Naive B cell (primary cell): Measurements from ENCODE around the gene KRT80. TPM values are rescaled to one million over a fixed set of nuclear protein-coding genes. Genes with fewer than 3 reads are reported as not detected.

Experiments
- ATAC-seq, 2 donors: fragments of 150-1000 bp; cut with Tn5 transposase; 2 replicates each; pipeline ENCODE4 v1.10.0; 2021; ENCODE audit warnings: low read depth in 2 of 2, mild to moderate bottlenecking in 2 of 2, moderate library complexity in 2 of 2
- DNase-seq: peaks from one replicate; pipeline ENCODE4 v3.0.0; 2022
- H3K27ac Mint-ChIP-seq, 6 donors: one replicate each; pipeline ENCODE4 v1.8.0; 2020 to 2022; ENCODE audit warnings: mild to moderate bottlenecking in 6 of 6, mixed read lengths in 6 of 6, moderate library complexity in 5 of 6, inconsistent platforms in 2 of 6
- H3K27me3 Mint-ChIP-seq, 3 donors: one replicate each; pipeline ENCODE4 v1.8.0; 2021 to 2022; ENCODE audit warnings: mixed read lengths in 3 of 3, mild to moderate bottlenecking in 1 of 3
- H3K36me3 Mint-ChIP-seq, 2 donors: one replicate each; pipeline ENCODE4 v1.8.0; 2020 to 2022; ENCODE audit warnings: mixed read lengths in 2 of 2, inconsistent platforms in 1 of 2, mild to moderate bottlenecking in 1 of 2
- H3K4me1 Mint-ChIP-seq, 3 donors: one replicate each; pipeline ENCODE4 v1.8.0; 2020 to 2022; ENCODE audit warnings: mixed read lengths in 3 of 3, inconsistent platforms in 1 of 3, mild to moderate bottlenecking in 1 of 3, moderate library complexity in 1 of 3
- H3K4me3 Mint-ChIP-seq, 8 donors: one replicate each; pipeline ENCODE4 v1.8.0; 2020 to 2022; ENCODE audit warnings: mild to moderate bottlenecking in 8 of 8, mixed read lengths in 8 of 8, moderate library complexity in 8 of 8, inconsistent platforms in 2 of 8
- H3K9me3 Mint-ChIP-seq, 7 donors: one replicate each; pipeline ENCODE4 v1.8.0; 2020 to 2022; ENCODE audit warnings: mixed read lengths in 7 of 7, mild to moderate bottlenecking in 5 of 7, inconsistent platforms in 2 of 7, moderate library complexity in 1 of 7
- polyA plus RNA-seq, 6 donors: library from polyadenylated mRNA; unstranded; fragments of 300-500 nt; fragmentation: Illumina TruSeq; gene quantifications; one replicate each; pipeline ENCODE4 v1.2.3, GENCODE V29; 2021; ENCODE audit warnings: low read depth in 6 of 6

The KRT80 gene
- polyA plus RNA-seq, 6 donors from 2014 or later: not detected

GRCh38 chr12:52203079-52203921 is 11.5 kb upstream of the KRT80 start:
- H3K27ac Mint-ChIP-seq: peak overlapping the region in 1 of 6 donors; percentile 47
- ATAC-seq (no peak), DNase-seq (no peak)
- peaks cover 0 to 8% (median 0%) of the 10 kb centered on the region in 3 donors for H3K4me1 Mint-ChIP-seq
- no peaks in the 10 kb centered on the region for H3K36me3 Mint-ChIP-seq
- no peak overlapping the region for H3K4me3 Mint-ChIP-seq
- H3K9me3 Mint-ChIP-seq: no peaks in the 10 kb centered on the region
- H3K27me3 Mint-ChIP-seq: peaks cover 20 to 53% (median 43%) of the 10 kb centered on the region in 3 donors

DNA sequence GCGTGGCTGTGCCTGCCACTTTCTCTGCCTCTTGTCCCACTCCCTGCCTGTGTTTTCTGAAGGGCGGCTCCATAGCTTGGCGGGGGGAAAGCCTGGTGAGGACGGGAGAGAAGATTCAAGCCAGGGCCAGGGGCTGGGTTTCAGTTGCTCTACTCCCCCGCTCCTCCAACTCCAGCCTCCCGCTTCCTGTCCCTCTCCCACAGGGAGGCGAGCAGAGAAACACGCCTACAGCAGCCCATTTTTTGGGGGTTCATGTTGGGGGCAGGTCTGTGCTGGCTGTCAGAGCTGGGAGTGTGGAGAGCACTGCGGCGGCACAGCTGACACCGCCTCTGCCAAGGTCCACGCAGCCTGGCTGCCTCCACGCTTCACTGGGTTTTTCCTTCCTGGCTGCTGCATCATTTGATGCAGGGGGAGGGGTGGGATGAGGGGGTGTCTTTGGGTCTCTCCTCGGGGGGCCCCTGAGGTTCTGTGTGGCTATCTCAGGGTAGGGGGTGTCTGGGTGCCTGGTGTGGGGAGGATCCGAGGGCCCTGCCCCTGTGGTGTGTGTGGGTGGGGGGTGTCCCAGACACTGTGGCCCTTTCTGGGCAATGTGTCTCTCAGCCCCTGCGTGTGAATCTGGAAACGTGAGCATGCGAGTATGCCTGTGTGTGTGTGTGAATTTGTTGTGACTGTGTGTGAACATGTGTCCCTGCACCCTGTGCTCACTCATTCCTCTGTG is 10.7 kb upstream of the KRT80 start:
- Mint-ChIP-seq H3K27ac (peak overlapping the region in 1 of 6 donors; percentile 47), H3K9me3 (no peaks in the 10 kb centered on the region)
- ATAC-seq: no peak

GRCh38 chr12:52201451-52201839 is 9.6 kb upstream of the KRT80 start:
- ATAC-seq: no peak
- no peak for DNase-seq
- H3K9me3 Mint-ChIP-seq: no peaks in the 10 kb centered on the region
- H3K4me1 Mint-ChIP-seq: peaks cover 0 to 8% (median 0%) of the 10 kb centered on the region in 3 donors
- H3K27ac Mint-ChIP-seq: no peak overlapping the region
- no peaks in the 10 kb centered on the region for H3K36me3 Mint-ChIP-seq
- H3K27me3 Mint-ChIP-seq: peaks cover 20 to 42% (median 39%) of the 10 kb centered on the region in 3 donors
- H3K4me3 Mint-ChIP-seq: no peak overlapping the region

More for the DNA sequence above, 10.7 kb upstream of the KRT80 start:
- Mint-ChIP-seq H3K27me3 (peaks cover 19 to 49% (median 43%) of the 10 kb centered on the region in 3 donors), H3K36me3 (no peaks in the 10 kb centered on the region), H3K4me3 (peak overlapping the region in 1 of 8 donors; percentile 6), H3K4me1 (peaks cover 0 to 8% (median 0%) of the 10 kb centered on the region in 3 donors)
- DNase-seq: no peak

GRCh38 chr12:52200781-52201450 is 9.1 kb upstream of the KRT80 start:
- DNase-seq (no peak), ATAC-seq (no peak)
- Mint-ChIP-seq H3K4me1 (peaks cover 0 to 8% (median 0%) of the 10 kb centered on the region in 3 donors), H3K27me3 (peaks cover 20 to 42% (median 33%) of the 10 kb centered on the region in 3 donors), H3K4me3 (no peak overlapping the region), H3K27ac (no peak overlapping the region), H3K36me3 (no peaks in the 10 kb centered on the region), H3K9me3 (no peaks in the 10 kb centered on the region)

- ATAC-seq (no peak), DNase-seq (no peak)
- Mint-ChIP-seq H3K9me3 (no peaks in the 10 kb centered on the region), H3K4me3 (no peak overlapping the region), H3K27me3 (peaks cover 20 to 47% (median 36%) of the 10 kb centered on the region in 3 donors), H3K27ac (no peak overlapping the region), H3K36me3 (no peaks in the 10 kb centered on the region), H3K4me1 (peaks cover 0 to 8% (median 0%) of the 10 kb centered on the region in 3 donors)
Observed at GRCh38 chr12:52200086-52200780, 8.4 kb upstream of the KRT80 start.

DNA sequence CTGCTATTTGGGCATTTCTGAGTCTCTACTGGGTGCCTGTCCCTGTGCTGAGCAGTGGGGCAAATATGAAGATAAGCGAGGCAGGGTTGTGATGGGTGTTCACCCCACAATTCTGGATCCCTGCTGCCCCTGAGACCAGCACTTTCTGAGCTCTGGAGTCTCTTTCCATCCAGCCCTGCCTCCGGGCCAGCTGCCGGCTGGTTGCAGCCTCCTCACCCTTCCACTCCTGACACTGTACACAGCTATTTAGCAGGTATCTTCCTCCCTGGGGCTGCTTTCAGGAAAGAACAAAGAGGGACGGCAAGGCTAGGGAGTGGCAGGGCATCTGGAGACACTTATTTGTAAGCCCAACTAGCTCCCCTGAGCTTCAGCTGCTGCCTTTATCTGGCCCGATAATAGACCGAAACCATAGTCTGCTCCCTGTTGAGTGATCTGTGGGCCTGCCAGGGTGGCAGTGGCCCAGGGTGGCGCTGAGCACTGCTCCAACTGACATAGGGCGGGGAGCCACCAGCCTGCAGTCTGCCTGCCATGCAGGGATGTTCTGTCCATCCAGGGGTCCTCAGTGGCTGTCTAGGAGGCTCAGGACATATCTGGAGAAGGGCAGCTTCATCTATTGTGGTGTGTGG is 7.6 kb upstream of the KRT80 start:
- Mint-ChIP-seq H3K4me3 (no peak overlapping the region), H3K36me3 (no peaks in the 10 kb centered on the region), H3K27ac (no peak overlapping the region), H3K4me1 (peaks cover 0 to 8% (median 0%) of the 10 kb centered on the region in 3 donors), H3K27me3 (peaks cover 16 to 50% (median 45%) of the 10 kb centered on the region in 3 donors), H3K9me3 (no peaks in the 10 kb centered on the region)
- no peak for DNase-seq
- no peak for ATAC-seq

DNA sequence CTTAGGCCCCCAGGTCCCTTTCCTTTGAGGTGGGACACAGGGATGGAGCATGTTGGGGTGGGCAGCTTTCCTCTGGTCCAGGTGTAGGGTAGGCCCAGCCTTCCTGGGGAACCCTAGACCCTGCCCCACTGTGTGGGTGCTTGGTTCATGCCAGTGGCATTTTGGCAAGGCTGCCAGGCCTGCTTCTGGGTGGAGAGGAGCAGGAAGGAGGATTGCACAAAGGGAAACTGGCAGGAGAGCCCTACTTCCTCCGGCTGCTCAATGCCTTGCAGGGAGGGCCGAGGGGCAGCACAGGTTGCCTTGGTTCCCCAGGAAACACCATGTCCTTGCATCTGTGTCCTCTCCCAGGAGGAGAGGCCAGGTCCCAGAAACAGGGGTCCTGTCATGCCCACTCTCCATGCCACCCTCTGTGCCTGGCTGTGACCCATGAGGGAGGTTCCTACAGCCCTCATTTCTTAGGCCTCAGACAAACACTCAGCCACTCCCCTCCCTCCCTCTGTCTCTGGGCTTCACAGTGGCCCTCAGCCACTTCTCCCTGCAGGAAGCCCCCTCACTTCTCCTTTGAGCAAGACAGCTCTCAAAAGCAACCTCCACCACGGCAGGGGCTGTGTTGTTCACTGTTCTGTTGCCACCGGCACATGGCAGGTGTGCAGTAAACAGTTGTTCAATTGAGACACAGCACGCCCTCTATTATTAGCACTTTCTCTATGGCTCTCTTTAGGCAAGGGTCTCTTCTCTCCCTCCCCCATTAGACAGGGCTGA is 6.8 kb upstream of the KRT80 start:
- Mint-ChIP-seq H3K4me1 (peaks cover 0 to 11% (median 0%) of the 10 kb centered on the region in 3 donors), H3K4me3 (no peak overlapping the region), H3K27me3 (peaks cover 16 to 50% (median 45%) of the 10 kb centered on the region in 3 donors), H3K9me3 (no peaks in the 10 kb centered on the region), H3K27ac (no peak overlapping the region), H3K36me3 (no peaks in the 10 kb centered on the region)
- DNase-seq (no peak), ATAC-seq (no peak)

DNA sequence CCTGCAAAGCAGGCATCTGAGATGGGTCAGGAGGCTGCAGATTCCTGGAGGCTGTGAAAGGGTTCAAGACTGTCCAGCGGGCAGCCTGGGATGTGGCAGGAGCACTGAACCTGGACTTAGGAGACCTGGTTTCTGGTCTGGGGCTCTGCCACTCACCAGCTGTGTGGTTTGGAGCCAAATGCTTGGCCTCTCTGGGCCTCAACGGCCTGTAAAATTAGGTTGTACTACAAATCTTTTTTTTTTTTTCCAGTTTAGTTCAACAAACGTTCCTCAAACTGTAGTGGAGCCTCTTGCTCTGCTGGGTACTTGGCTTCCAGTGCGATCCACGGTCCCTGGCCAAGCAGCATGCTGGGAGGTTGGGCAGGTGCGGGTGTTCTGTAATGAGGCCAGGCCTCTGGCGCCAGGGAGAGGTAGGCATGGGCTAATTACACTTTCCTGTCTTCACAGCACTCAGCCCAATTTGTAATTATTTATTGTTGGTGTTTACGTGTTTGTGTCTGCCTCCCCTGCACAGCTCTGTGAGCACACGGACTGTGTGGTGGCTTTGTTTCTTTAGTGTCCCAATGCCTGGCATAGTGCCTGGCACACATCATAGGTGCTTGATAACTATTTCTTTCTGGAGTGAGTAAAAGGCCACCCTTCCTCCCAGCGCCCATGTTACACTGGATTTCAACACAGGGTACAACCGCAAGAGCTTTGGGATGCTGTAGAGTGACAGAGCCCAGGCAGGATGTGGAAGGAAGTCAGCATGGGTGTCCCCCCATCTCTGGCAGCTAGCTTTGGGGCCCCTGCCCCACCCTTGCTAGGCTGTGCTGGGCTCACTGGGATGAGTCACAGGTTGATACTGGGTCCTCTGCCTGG is 5.8 kb upstream of the KRT80 start:
- H3K27ac Mint-ChIP-seq: no peak overlapping the region
- H3K27me3 Mint-ChIP-seq: peaks cover 9 to 48% (median 46%) of the 10 kb centered on the region in 3 donors
- peaks cover 0 to 6% (median 0%) of the 10 kb centered on the region in 3 donors for H3K4me1 Mint-ChIP-seq
- ATAC-seq (no peak), DNase-seq (no peak)
- H3K36me3 Mint-ChIP-seq: no peaks in the 10 kb centered on the region
- H3K4me3 Mint-ChIP-seq: no peak overlapping the region
- H3K9me3 Mint-ChIP-seq: no peaks in the 10 kb centered on the region

DNA sequence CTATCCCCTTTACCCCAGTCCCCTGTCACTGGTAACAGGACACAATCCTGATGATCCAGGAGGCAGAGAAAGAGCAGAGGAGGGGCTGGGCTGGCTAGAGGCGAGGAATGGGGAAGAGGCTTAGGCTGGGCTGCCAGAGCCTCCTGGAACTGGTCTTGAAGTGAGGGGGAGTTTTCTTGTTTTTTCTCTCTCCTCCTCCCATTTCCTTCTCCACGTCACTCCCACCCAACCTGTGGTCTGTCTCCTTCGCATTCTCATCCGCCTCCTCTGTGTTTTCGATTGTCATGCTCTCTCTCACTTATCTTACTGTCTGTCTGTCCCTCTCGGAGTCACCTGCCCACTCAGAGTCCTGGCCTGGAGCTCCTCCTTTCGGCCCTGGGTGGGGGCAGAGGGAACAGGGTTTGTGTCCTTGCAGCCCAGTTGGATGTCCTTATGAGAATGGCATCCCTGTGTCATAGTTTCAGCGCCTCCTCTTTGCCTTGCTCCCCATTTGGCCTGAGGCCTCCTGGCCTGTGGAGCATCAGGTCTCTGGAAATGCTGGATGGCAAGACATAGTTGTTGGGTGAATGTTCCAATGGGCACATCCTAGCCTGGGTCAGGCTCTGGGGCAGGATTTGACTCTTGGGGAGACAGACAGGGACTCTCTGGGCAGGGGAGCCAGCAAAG is 3.4 kb upstream of the KRT80 start:
- ATAC-seq: no peak
- Mint-ChIP-seq H3K27ac (peak overlapping the region in 1 of 6 donors; percentile 20), H3K27me3 (peaks cover 10 to 49% (median 48%) of the 10 kb centered on the region in 3 donors), H3K9me3 (no peaks in the 10 kb centered on the region), H3K4me1 (peaks cover 0 to 6% (median 0%) of the 10 kb centered on the region in 3 donors), H3K36me3 (no peaks in the 10 kb centered on the region), H3K4me3 (no peak overlapping the region)
- no peak for DNase-seq

DNA sequence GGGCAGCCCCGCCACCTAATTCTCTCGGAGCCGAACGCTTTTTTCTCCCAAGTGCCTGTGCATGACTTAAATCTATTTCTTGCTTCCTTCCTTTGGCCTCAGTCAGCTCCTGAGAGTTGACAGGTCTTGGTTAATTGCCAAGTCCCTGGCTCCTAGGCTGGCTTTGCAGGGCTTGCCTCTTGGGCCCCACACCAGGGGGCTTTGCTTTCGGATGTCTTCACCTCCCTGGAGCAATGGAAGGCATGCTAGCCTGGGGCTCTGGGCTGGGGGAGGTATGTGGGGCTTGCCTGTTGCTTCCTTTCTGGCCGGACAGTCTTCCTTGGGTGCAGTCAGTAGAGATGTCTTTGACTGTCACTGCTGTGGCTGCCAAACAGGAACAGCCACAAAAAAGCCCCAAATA is 2.2 kb upstream of the KRT80 start:
- no peak for DNase-seq
- Mint-ChIP-seq H3K36me3 (no peaks in the 10 kb centered on the region), H3K9me3 (no peaks in the 10 kb centered on the region), H3K27me3 (peaks cover 10 to 45% (median 44%) of the 10 kb centered on the region in 3 donors), H3K4me3 (no peak overlapping the region), H3K27ac (peak overlapping the region in 1 of 6 donors; percentile 39), H3K4me1 (peaks cover 0 to 6% (median 0%) of the 10 kb centered on the region in 3 donors)
- no peak for ATAC-seq

DNA sequence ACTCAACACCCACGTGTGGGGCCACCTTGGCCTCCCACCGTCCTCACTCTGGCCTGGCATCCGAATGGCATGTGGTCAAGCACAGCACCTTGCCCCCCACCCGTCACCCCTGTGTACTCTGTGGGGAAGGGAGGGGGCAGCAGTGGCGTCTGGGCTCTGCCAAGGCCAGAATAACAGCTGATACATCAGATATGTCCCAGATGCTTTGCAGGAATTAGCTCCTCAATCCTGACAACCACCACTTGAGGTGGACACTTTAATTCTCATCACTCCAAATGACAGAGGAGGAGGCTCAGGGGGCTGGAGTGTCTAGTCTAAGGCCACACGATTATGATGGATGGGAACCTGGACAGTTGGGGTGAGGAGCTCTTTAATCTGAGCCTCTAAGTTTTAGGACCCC is 1.7 kb upstream of the KRT80 start:
- no peaks in the 10 kb centered on the region for H3K9me3 Mint-ChIP-seq
- H3K36me3 Mint-ChIP-seq: no peaks in the 10 kb centered on the region
- H3K27me3 Mint-ChIP-seq: peaks cover 10 to 40% (median 40%) of the 10 kb centered on the region in 3 donors
- ATAC-seq (no peak), DNase-seq (no peak)
- H3K4me3 Mint-ChIP-seq: no peak overlapping the region
- peaks cover 0 to 3% (median 0%) of the 10 kb centered on the region in 3 donors for H3K4me1 Mint-ChIP-seq
- peak overlapping the region in 1 of 6 donors; percentile 69 for H3K27ac Mint-ChIP-seq
